ENCODE measurements around the gene UBE3A.

UBE3A gene

GRCh38 chr15:25437777-25438600 is 835 bp downstream of the UBE3A start:
- Histone ChIP-seq H3K79me2 (ENCODE audit: insufficient read depth, low read length) (peaks cover 58% of the 10 kb centered on the region), H3K4me2 (ENCODE audit: low read depth, low read length, poor library complexity, severe bottlenecking) (peak overlapping the region; percentile 89), H3F3A (ENCODE audit: insufficient read depth) (peaks cover 3% of the 10 kb centered on the region; the same call in 1 of the 2 replicates), H4K20me1 (ENCODE audit: low read depth, low read length) (peaks cover 40% of the 10 kb centered on the region), H3K36me3 (ENCODE audit: low read length) (no peaks in the 10 kb centered on the region), H2AFZ (ENCODE audit: low read depth, low read length, severe bottlenecking) (peak overlapping the region; percentile 78), H3K9ac (ENCODE audit: low read length) (peak overlapping the region; percentile 100), H3K9me3 (ENCODE audit: insufficient read depth, low read length) (no peaks in the 10 kb centered on the region), H3K4me3 (ENCODE audit: insufficient read depth, low read length, poor library complexity, severe bottlenecking) (peak overlapping the region; percentile 79), H3K27me3 (ENCODE audit: low read length) (no peaks in the 10 kb centered on the region), H3K27ac (ENCODE audit: low read depth, low read length) (peak overlapping the region; percentile 83), H3K9me2 (replicated peaks; ENCODE audit: insufficient read depth, low read length) (no peaks in the 10 kb centered on the region)
- TF ChIP-seq, protein P1, sequence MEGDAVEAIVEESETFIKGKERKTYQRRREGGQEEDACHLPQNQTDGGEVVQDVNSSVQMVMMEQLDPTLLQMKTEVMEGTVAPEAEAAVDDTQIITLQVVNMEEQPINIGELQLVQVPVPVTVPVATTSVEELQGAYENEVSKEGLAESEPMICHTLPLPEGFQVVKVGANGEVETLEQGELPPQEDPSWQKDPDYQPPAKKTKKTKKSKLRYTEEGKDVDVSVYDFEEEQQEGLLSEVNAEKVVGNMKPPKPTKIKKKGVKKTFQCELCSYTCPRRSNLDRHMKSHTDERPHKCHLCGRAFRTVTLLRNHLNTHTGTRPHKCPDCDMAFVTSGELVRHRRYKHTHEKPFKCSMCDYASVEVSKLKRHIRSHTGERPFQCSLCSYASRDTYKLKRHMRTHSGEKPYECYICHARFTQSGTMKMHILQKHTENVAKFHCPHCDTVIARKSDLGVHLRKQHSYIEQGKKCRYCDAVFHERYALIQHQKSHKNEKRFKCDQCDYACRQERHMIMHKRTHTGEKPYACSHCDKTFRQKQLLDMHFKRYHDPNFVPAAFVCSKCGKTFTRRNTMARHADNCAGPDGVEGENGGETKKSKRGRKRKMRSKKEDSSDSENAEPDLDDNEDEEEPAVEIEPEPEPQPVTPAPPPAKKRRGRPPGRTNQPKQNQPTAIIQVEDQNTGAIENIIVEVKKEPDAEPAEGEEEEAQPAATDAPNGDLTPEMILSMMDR (IDR thresholded peaks at IDR 0.05; ENCODE audit: insufficient read depth, low read length, poor library complexity, severe bottlenecking), result peak; percentile 8
- no peak for TF ChIP-seq EZH2phosphoT487 (conservative IDR thresholded peaks at IDR 0.05; ENCODE audit: low read length)

- H4K20me1 ChIP-seq (ENCODE audit: low read depth, low read length), result peaks cover 49% of the 10 kb centered on the region
- peaks cover 14% of the 10 kb centered on the region; the same call in 1 of the 2 replicates for H3F3A ChIP-seq (ENCODE audit: insufficient read depth)
- H3K27me3 ChIP-seq (ENCODE audit: low read length), result no peaks in the 10 kb centered on the region
- peaks cover 70% of the 10 kb centered on the region for H3K79me2 ChIP-seq (ENCODE audit: insufficient read depth, low read length)
- TF ChIP-seq EZH2phosphoT487 (conservative IDR thresholded peaks at IDR 0.05; ENCODE audit: low read length), result no peak
- TF ChIP-seq, protein P1 (IDR thresholded peaks at IDR 0.05; ENCODE audit: insufficient read depth, low read length, poor library complexity, severe bottlenecking), result no peak
- H3K9me3 ChIP-seq (ENCODE audit: insufficient read depth, low read length), result no peaks in the 10 kb centered on the region
- peak overlapping the region; percentile 100 for H3K9ac ChIP-seq (ENCODE audit: low read length)
- no peak overlapping the region for H3K27ac ChIP-seq (ENCODE audit: low read depth, low read length)
- no peaks in the 10 kb centered on the region for H3K36me3 ChIP-seq (ENCODE audit: low read length)
- no peak overlapping the region for H2AFZ ChIP-seq (ENCODE audit: low read depth, low read length, severe bottlenecking)
- H3K4me2 ChIP-seq (ENCODE audit: low read depth, low read length, poor library complexity, severe bottlenecking), result peak overlapping the region; percentile 89
- no peaks in the 10 kb centered on the region for H3K9me2 ChIP-seq (replicated peaks; ENCODE audit: insufficient read depth, low read length)
- H3K4me3 ChIP-seq (ENCODE audit: insufficient read depth, low read length, poor library complexity, severe bottlenecking), result peak overlapping the region; percentile 79
These were observed 2.1 kb downstream of the UBE3A start for GRCh38 chr15:25436707-25437106.

DNA sequence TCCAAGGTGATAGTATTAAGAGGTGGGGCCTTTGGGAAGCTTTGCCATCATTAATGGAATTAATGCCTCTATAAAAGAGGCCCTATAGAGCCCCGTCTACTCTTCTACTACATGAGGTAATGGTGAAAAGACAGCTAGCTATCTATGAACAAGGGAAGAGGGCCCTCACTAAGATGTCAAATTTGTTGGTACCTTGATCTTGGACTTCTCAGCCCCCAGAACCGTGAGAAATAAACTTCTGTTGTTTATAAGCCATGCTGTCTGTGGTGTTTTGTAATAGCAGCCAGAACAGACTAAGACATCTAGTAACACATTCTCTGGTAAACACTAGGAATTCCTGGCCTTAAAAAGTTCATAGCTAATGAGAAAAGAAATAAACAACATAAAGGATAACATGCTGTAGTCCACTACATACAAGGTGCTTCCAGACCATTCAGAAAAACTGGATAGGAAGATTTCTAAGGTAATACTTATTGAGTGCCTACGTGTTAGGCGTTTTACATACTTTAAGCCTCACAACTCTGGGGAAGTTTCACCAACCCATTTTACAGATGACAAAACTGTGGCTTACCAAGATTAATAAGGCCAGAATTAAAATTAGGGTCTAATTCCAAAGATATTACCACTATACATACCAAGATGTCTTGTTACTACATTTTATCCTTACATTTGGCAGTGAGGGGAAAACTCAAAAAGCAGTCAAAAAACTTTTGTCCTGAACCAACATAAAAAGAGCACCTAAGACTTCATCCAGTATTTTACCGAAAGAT is 3.2 kb downstream of the UBE3A start:
- H3K79me2 ChIP-seq (ENCODE audit: insufficient read depth, low read length), result peaks cover 81% of the 10 kb centered on the region
- no peaks in the 10 kb centered on the region for H3K9me2 ChIP-seq (replicated peaks; ENCODE audit: insufficient read depth, low read length)
- H3K4me3 ChIP-seq (ENCODE audit: insufficient read depth, low read length, poor library complexity, severe bottlenecking), result peak overlapping the region; percentile 79
- no peaks in the 10 kb centered on the region for H3K27me3 ChIP-seq (ENCODE audit: low read length)
- H3K9me3 ChIP-seq (ENCODE audit: insufficient read depth, low read length), result no peaks in the 10 kb centered on the region
- peaks cover 14% of the 10 kb centered on the region; the same call in 1 of the 2 replicates for H3F3A ChIP-seq (ENCODE audit: insufficient read depth)
- TF ChIP-seq, protein P1 (IDR thresholded peaks at IDR 0.05; ENCODE audit: insufficient read depth, low read length, poor library complexity, severe bottlenecking), result no peak
- TF ChIP-seq EZH2phosphoT487 (conservative IDR thresholded peaks at IDR 0.05; ENCODE audit: low read length), result no peak
- H3K27ac ChIP-seq (ENCODE audit: low read depth, low read length), result no peak overlapping the region
- H2AFZ ChIP-seq (ENCODE audit: low read depth, low read length, severe bottlenecking), result no peak overlapping the region
- H3K36me3 ChIP-seq (ENCODE audit: low read length), result 0 out of 2 replicates have a peak, but pooled peaks cover 4% of the 10 kb centered on the region
- peaks cover 56% of the 10 kb centered on the region for H4K20me1 ChIP-seq (ENCODE audit: low read depth, low read length)
- H3K4me2 ChIP-seq (ENCODE audit: low read depth, low read length, poor library complexity, severe bottlenecking), result peak overlapping the region; percentile 89
- H3K9ac ChIP-seq (ENCODE audit: low read length), result peak overlapping the region; percentile 100
